ENCODE measurements around the gene RSPRY1. TPM values are rescaled to one million over a fixed set of nuclear protein-coding genes. Genes with fewer than 3 reads are reported as not detected.

Gene RSPRY1
- polyA plus RNA-seq, 1 of the 3 experiments (the other 2 are of a cell fraction), result 16.6 TPM

DNA sequence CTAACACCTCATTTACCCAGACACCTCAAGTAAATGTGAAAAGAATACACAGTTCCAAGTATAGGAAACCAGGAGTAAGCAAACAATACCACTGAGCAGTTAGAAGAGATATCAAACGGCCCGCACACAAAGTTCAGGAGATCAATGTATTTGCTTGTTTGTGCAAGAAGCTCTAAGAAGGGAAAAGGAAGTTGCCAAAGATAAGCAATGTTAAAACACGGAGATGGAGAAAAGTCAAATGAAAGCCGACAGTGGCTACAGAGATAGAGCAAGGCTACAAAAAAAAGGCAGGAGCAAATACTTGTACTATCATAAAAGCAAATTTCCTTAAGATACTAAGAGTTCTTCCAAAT lies 29.8 kb upstream of the RSPRY1 start:
- TF ChIP-seq MXI1 (IDR thresholded peaks at IDR 0.05; ENCODE audit: low read depth, low read length), result no peak
- TF ChIP-seq, protein P1, sequence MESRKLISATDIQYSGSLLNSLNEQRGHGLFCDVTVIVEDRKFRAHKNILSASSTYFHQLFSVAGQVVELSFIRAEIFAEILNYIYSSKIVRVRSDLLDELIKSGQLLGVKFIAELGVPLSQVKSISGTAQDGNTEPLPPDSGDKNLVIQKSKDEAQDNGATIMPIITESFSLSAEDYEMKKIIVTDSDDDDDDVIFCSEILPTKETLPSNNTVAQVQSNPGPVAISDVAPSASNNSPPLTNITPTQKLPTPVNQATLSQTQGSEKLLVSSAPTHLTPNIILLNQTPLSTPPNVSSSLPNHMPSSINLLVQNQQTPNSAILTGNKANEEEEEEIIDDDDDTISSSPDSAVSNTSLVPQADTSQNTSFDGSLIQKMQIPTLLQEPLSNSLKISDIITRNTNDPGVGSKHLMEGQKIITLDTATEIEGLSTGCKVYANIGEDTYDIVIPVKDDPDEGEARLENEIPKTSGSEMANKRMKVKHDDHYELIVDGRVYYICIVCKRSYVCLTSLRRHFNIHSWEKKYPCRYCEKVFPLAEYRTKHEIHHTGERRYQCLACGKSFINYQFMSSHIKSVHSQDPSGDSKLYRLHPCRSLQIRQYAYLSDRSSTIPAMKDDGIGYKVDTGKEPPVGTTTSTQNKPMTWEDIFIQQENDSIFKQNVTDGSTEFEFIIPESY (IDR thresholded peaks at IDR 0.05; ENCODE audit: borderline replicate concordance, low read depth), result no peak
- no peak overlapping the region for H3K27ac ChIP-seq (ENCODE audit: low read depth in 2 of 2, low read length in 1 of 2)
- no peak overlapping the region for H3K4me2 ChIP-seq
- H3K27me3 ChIP-seq (ENCODE audit: insufficient read depth), result no peaks in the 10 kb centered on the region
- ChIA-PET CTCF (no interaction called here), POLR2A (no interaction called here)
- H3K4me3 ChIP-seq (ENCODE audit: low read depth in 2 of 2, low read length in 1 of 2), result no peak overlapping the region
- H3K79me2 ChIP-seq (ENCODE audit: insufficient read depth), result no peaks in the 10 kb centered on the region; the same call in 1 of the 2 replicates
- WGBS (ENCODE audit: low lambda C conversion rate), result 96% methylated on average over 4 of the region's 4 CpGs
- H3F3A ChIP-seq (replicated peaks; ENCODE audit: insufficient read depth), result no peaks in the 10 kb centered on the region
- H3K9me2 ChIP-seq, result no peaks in the 10 kb centered on the region
- no peak for DNase-seq
- no peaks in the 10 kb centered on the region for H4K20me1 ChIP-seq (ENCODE audit: insufficient read depth)
- no peak overlapping the region for H3K9ac ChIP-seq
- peaks cover 64 to 67% of the 10 kb centered on the region in 2 experiments for H3K36me3 ChIP-seq (replicated peaks in 1 of 2; ENCODE audit: control insufficient read depth in 1 of 2, insufficient read depth in 2 of 2, low read length in 1 of 2)
- H2AFZ ChIP-seq (ENCODE audit: low read depth), result no peak overlapping the region
- no peaks in the 10 kb centered on the region for H3K9me3 ChIP-seq
- peaks cover 0 to under 1% of the 10 kb centered on the region in 2 experiments; a peak in 1 of 4 replicates for H3K4me1 ChIP-seq (ENCODE audit: control insufficient read depth in 1 of 2, insufficient read depth in 2 of 2, low read depth in 1 of 2, low read length in 1 of 2)

DNA sequence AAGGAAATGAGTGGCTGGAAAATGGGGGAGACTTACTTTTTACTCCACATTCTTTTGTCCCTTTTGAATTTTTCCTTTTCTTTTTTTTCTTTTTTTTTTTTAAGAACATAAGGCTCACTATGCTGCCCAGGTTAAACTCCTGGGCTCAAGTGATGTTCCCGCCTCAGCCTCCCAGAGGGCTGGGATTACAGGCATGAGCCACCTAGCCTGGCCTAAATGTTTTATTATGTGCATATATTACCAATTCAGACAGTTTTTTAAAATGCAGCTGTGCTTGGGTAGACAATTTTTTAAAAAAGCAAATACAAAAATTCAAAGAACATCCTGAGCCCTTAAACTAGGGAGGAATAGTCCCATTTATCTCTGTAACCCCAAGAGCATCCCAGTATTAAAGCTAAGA lies 28.6 kb upstream of the RSPRY1 start:
- H3K9me3 ChIP-seq, result no peaks in the 10 kb centered on the region
- H3F3A ChIP-seq (replicated peaks; ENCODE audit: insufficient read depth), result no peaks in the 10 kb centered on the region
- no peak overlapping the region for H2AFZ ChIP-seq (ENCODE audit: low read depth)
- no peak overlapping the region for H3K9ac ChIP-seq
- peaks cover 55 to 72% of the 10 kb centered on the region in 2 experiments for H3K36me3 ChIP-seq (replicated peaks in 1 of 2; ENCODE audit: control insufficient read depth in 1 of 2, insufficient read depth in 2 of 2, low read length in 1 of 2)
- CTCF ChIA-PET, result interaction anchor here (0.8 kb wide), 1 partner anchor 24 kb away, joined by 3 read pairs; no protein-coding TSS in a partner anchor
- no peaks in the 10 kb centered on the region for H3K27me3 ChIP-seq (ENCODE audit: insufficient read depth)
- no peaks in the 10 kb centered on the region for H3K4me1 ChIP-seq (ENCODE audit: control insufficient read depth in 1 of 2, insufficient read depth in 2 of 2, low read depth in 1 of 2, low read length in 1 of 2)
- no peak overlapping the region for H3K27ac ChIP-seq (ENCODE audit: low read depth in 2 of 2, low read length in 1 of 2)
- H4K20me1 ChIP-seq (ENCODE audit: insufficient read depth), result no peaks in the 10 kb centered on the region
- no peak for DNase-seq
- TF ChIP-seq FOSL2 (IDR thresholded peaks at IDR 0.05; ENCODE audit: borderline replicate concordance, low read depth) (no peak), EP300 (IDR thresholded peaks at IDR 0.05; ENCODE audit: borderline replicate concordance in 1 of 2, low read depth in 1 of 2, low read length in 1 of 2) (no peak), RXRA (IDR thresholded peaks at IDR 0.05; ENCODE audit: borderline replicate concordance, low read depth) (no peak), RAD21 (IDR thresholded peaks at IDR 0.05; ENCODE audit: low read length) (no peak), MEF2A (IDR thresholded peaks at IDR 0.05; ENCODE audit: borderline replicate concordance, low read depth) (no peak), NRF1 (IDR thresholded peaks at IDR 0.05; ENCODE audit: low read depth, low read length) (no peak)
- TF ChIP-seq, protein P2, sequence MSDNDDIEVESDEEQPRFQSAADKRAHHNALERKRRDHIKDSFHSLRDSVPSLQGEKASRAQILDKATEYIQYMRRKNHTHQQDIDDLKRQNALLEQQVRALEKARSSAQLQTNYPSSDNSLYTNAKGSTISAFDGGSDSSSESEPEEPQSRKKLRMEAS (IDR thresholded peaks at IDR 0.05; ENCODE audit: low read depth), result no peak
- TF ChIP-seq, protein P1 (IDR thresholded peaks at IDR 0.05; ENCODE audit: borderline replicate concordance, low read depth), result no peak
- TF ChIP-seq, protein P3, sequence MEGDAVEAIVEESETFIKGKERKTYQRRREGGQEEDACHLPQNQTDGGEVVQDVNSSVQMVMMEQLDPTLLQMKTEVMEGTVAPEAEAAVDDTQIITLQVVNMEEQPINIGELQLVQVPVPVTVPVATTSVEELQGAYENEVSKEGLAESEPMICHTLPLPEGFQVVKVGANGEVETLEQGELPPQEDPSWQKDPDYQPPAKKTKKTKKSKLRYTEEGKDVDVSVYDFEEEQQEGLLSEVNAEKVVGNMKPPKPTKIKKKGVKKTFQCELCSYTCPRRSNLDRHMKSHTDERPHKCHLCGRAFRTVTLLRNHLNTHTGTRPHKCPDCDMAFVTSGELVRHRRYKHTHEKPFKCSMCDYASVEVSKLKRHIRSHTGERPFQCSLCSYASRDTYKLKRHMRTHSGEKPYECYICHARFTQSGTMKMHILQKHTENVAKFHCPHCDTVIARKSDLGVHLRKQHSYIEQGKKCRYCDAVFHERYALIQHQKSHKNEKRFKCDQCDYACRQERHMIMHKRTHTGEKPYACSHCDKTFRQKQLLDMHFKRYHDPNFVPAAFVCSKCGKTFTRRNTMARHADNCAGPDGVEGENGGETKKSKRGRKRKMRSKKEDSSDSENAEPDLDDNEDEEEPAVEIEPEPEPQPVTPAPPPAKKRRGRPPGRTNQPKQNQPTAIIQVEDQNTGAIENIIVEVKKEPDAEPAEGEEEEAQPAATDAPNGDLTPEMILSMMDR (IDR thresholded peaks at IDR 0.05), result no peak
- H3K9me2 ChIP-seq, result no peaks in the 10 kb centered on the region
- POLR2A ChIA-PET, result no interaction called here
- peaks cover 3% of the 10 kb centered on the region; the same call in 1 of the 2 replicates for H3K79me2 ChIP-seq (ENCODE audit: insufficient read depth)
- no peak overlapping the region for H3K4me2 ChIP-seq
- 92% methylated on average over 1 of the region's 1 CpG for WGBS (ENCODE audit: low lambda C conversion rate)
- H3K4me3 ChIP-seq (ENCODE audit: low read depth in 2 of 2, low read length in 1 of 2), result no peak overlapping the region

Measured in SK-N-SH (cell line).